Upper lobe of left lung (tissue), 4 donors: ENCODE results near the gene SRR.

Experiments used
- EP300 ChIP-seq, 4 donors: sonication (generic); formaldehyde crosslinking; IDR thresholded peaks; one replicate each; pipeline ENCODE4 v1.5.1; 2017; ENCODE audit warnings: antibody characterized with exemption in 4 of 4, control low read depth in 2 of 4
- POLR2A ChIP-seq, 4 donors: fragments of 450-650 bp; IDR thresholded peaks; one replicate each; pipeline ENCODE4 v1.5.1; 2016 to 2017; ENCODE audit warnings: antibody characterized with exemption in 4 of 4, mild to moderate bottlenecking in 2 of 4
- POLR2AphosphoS5 ChIP-seq, 2 donors: sonication (generic); formaldehyde crosslinking; IDR thresholded peaks; one replicate each; pipeline ENCODE4 v1.5.1; 2017; ENCODE audit warnings: antibody characterized with exemption in 2 of 2
- TF ChIP-seq, protein P1 (sequence below), 6 experiments: fragments of 450-650 bp in 4 of 6; fragments of 200-600 bp in 2 of 6; sonication (generic) in 2 of 6; IDR thresholded peaks; one replicate each; pipeline ENCODE4 v1.5.1; 2016 to 2019; ENCODE audit warnings: antibody characterized with exemption in 6 of 6

DNA sequence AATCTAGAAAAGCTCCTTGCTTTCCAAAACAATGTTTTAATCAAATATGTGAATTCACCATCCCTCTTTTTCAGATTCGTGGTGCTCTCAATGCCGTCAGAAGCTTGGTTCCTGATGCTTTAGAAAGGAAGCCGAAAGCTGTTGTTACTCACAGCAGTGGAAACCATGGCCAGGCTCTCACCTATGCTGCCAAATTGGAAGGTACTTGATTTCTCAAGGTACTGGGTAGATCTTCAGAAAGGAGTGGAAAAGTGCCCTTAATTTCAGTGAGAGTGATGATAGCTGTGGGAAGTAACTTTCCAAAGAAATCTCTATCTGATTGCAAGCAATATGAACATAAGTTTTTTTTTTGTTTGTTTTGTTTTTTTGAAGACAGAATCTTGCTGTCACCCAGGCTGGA, 14.0 kb downstream of the SRR start:
- TF ChIP-seq, protein P1, sequence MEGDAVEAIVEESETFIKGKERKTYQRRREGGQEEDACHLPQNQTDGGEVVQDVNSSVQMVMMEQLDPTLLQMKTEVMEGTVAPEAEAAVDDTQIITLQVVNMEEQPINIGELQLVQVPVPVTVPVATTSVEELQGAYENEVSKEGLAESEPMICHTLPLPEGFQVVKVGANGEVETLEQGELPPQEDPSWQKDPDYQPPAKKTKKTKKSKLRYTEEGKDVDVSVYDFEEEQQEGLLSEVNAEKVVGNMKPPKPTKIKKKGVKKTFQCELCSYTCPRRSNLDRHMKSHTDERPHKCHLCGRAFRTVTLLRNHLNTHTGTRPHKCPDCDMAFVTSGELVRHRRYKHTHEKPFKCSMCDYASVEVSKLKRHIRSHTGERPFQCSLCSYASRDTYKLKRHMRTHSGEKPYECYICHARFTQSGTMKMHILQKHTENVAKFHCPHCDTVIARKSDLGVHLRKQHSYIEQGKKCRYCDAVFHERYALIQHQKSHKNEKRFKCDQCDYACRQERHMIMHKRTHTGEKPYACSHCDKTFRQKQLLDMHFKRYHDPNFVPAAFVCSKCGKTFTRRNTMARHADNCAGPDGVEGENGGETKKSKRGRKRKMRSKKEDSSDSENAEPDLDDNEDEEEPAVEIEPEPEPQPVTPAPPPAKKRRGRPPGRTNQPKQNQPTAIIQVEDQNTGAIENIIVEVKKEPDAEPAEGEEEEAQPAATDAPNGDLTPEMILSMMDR (IDR thresholded peaks at IDR 0.05), result no peak
- TF ChIP-seq POLR2A (IDR thresholded peaks at IDR 0.05), result no peak
- no peak for TF ChIP-seq POLR2AphosphoS5 (IDR thresholded peaks at IDR 0.05)
- no peak for TF ChIP-seq EP300 (IDR thresholded peaks at IDR 0.05)
